Breast epithelium (tissue), 4 donors: ENCODE measurements around the gene NPB. TPM values are rescaled to one million over a fixed set of nuclear protein-coding genes. Genes with fewer than 3 reads are reported as not detected.

Experiments
- DNase-seq, 2 donors: peaks; one replicate each; pipeline ENCODE4 v3.0.0-alpha.2; 2019; ENCODE audit warnings: low spot score in 2 of 2
- H3K27ac ChIP-seq, 2 donors: fragments of 200-600 bp; sonication (generic) in 1 of 2; one replicate each; pipeline ENCODE4 v1.5.1; 2016 to 2019; ENCODE audit warnings: mild to moderate bottlenecking in 1 of 2
- H3K27me3 ChIP-seq, 2 donors: fragments of 200-600 bp; sonication (generic) in 1 of 2; one replicate each; pipeline versions ENCODE4 v1.5.1 to v1.6.0; 2017 to 2019; ENCODE audit warnings: control low read depth in 1 of 2, mild to moderate bottlenecking in 1 of 2
- H3K36me3 ChIP-seq: fragments of 200-600 bp; one replicate; pipeline ENCODE4 v1.5.1; 2019
- H3K4me1 ChIP-seq, 2 donors: fragments of 200-600 bp; sonication (generic); one replicate each; pipeline ENCODE4 v1.5.1; 2016 to 2019; ENCODE audit warnings: control low read depth in 1 of 2
- H3K4me3 ChIP-seq, 3 donors: fragments of 200-600 bp; sonication (generic); 1 replicate in 2 of 3; 2 replicates in 1 of 3; pipeline ENCODE4 v1.5.1; 2016 to 2019; ENCODE audit warnings: mild to moderate bottlenecking in 3 of 3, moderate library complexity in 2 of 3
- H3K9me3 ChIP-seq, 2 donors: fragments of 200-600 bp; sonication (generic) in 1 of 2; one replicate each; pipeline ENCODE4 v1.5.1; 2016 to 2019; ENCODE audit warnings: control low read depth in 1 of 2
- POLR2A ChIP-seq: fragments of 450-650 bp; IDR thresholded peaks from one replicate; pipeline ENCODE4 v1.6.1; 2016; ENCODE audit warnings: antibody characterized with exemption, mild to moderate bottlenecking, moderate library complexity
- POLR2AphosphoS5 ChIP-seq, 3 donors: sonication (generic); formaldehyde crosslinking; IDR thresholded peaks; one replicate each; pipeline ENCODE4 v1.6.1; 2017; ENCODE audit warnings: antibody characterized with exemption in 3 of 3
- intact Hi-C: fragments of 100-400 bp; cut with DNase I; formaldehyde crosslinking; loops from one replicate; pipeline ENCODE4 v1.15.1; 2023; ENCODE audit warnings: low total_unique reads
- total RNA-seq, 3 donors: library from RNA; depleted of rRNA; stranded (reverse); fragments of >200 nt; gene quantifications; one replicate each; pipeline ENCODE4 v1.1.0, GENCODE V29; 2016
- TF ChIP-seq, protein P1 (sequence below), 3 donors: fragments of 450-650 bp; IDR thresholded peaks; one replicate each; pipeline ENCODE4 v1.5.1; 2016 to 2017; ENCODE audit warnings: antibody characterized with exemption in 3 of 3, mild to moderate bottlenecking in 3 of 3, moderate library complexity in 3 of 3

The NPB gene
- total RNA-seq, 3 donors from 2014 or later = 2.0 TPM; not detected in 2

DNA sequence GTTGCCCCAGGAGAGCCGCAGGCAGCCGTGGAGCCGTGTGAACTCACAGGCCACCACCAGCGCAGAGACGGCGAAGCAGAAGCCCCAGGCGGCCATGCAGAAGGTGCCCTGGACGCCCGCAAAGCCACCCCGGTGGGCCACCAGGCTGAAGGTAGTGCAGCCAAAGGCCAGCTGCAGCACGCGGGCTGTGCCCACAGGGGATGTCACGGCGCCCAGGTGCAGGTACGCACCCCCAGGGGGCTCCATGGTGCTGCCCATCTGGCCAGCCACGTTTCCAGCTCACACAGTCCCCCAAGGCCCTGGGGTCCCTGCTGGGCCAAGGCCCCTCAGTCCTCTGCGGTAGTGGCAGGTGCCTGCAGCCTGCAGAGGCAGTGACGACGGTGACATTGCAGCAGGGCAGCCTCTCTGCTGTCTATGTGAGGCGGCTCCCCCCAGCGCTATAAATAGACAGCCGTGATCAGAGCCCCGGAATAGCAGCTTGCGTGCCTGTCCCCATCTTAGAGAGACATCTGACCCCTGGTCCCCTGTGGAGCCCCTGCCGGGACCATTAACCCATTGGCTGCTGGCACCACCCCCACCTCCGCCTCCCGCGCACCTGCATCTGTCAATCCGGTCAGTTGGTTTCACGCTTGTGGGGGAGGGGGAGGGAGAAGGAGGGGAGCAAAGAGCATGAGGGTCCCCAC lies 39.6 kb downstream of the NPB start:
- H3K27ac ChIP-seq = no peak overlapping the region
- H3K9me3 ChIP-seq = no peaks in the 10 kb centered on the region
- H3K4me1 ChIP-seq = peaks cover 0 to 5% of the 10 kb centered on the region in 2 donors
- H3K4me3 ChIP-seq = no peak overlapping the region
- H3K36me3 ChIP-seq = no peaks in the 10 kb centered on the region
- H3K27me3 ChIP-seq = no peaks in the 10 kb centered on the region
- intact Hi-C loops = no loop called here
- DNase-seq = no peak
- TF ChIP-seq, protein P1, sequence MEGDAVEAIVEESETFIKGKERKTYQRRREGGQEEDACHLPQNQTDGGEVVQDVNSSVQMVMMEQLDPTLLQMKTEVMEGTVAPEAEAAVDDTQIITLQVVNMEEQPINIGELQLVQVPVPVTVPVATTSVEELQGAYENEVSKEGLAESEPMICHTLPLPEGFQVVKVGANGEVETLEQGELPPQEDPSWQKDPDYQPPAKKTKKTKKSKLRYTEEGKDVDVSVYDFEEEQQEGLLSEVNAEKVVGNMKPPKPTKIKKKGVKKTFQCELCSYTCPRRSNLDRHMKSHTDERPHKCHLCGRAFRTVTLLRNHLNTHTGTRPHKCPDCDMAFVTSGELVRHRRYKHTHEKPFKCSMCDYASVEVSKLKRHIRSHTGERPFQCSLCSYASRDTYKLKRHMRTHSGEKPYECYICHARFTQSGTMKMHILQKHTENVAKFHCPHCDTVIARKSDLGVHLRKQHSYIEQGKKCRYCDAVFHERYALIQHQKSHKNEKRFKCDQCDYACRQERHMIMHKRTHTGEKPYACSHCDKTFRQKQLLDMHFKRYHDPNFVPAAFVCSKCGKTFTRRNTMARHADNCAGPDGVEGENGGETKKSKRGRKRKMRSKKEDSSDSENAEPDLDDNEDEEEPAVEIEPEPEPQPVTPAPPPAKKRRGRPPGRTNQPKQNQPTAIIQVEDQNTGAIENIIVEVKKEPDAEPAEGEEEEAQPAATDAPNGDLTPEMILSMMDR (IDR thresholded peaks at IDR 0.05) = no peak
- no peak for TF ChIP-seq POLR2AphosphoS5 (IDR thresholded peaks at IDR 0.05)

DNA sequence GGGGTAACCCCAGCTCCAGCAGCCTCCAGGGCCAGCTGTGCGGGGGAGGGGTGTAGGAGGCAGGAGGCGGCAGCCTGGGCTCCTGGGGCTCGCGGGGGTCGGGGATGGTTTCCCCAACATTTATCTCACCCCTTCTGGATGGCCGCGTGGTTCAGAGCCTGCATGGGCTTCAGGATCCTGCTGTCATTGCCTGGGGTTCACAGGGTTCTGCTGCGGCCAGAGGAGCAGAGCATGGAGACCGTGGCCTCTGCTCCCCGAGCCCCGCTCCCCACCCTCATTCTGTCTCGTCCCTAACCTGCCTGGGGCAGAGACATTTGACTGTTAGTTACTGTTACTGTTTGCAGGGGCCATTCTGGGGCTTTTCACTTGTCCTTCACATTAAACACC lies 40.1 kb downstream of the NPB start:
- intact Hi-C loops = no loop called here
- Histone ChIP-seq H3K4me1 (peaks cover 0 to 5% of the 10 kb centered on the region in 2 donors), H3K4me3 (no peak overlapping the region), H3K27ac (no peak overlapping the region), H3K9me3 (no peaks in the 10 kb centered on the region), H3K27me3 (no peaks in the 10 kb centered on the region), H3K36me3 (no peaks in the 10 kb centered on the region)
- no peak for DNase-seq
- TF ChIP-seq, protein P1 (IDR thresholded peaks at IDR 0.05) = no peak
- TF ChIP-seq POLR2AphosphoS5 (IDR thresholded peaks at IDR 0.05) = no peak
- no peak for TF ChIP-seq POLR2A

DNA sequence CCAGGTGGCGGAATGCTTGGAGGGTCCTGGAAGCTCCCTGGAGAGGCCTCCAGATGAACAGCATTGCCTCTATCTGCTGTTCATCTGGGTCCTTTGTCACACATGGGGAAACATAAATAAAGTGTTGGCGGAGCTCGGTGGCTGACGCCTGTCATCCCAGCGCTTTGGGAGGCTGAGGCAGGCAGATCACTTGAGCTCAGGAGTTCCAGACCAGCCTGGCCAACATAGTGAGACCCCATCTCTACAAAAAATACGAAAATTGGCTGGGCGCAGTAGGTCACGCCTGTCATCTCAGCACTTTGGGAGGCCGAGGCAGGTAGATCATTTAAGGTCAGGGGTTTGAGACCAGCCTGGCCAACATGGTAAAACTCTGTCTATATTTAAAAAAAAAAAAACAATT lies 42.8 kb downstream of the NPB start:
- peaks cover 0 to 2% of the 10 kb centered on the region in 2 donors for H3K4me1 ChIP-seq
- no peak for DNase-seq
- no peak overlapping the region for H3K4me3 ChIP-seq
- TF ChIP-seq, protein P1 (IDR thresholded peaks at IDR 0.05) = no peak
- TF ChIP-seq POLR2AphosphoS5 (IDR thresholded peaks at IDR 0.05) = no peak
- TF ChIP-seq POLR2A = no peak
- H3K27me3 ChIP-seq = no peaks in the 10 kb centered on the region
- no peaks in the 10 kb centered on the region for H3K9me3 ChIP-seq
- H3K27ac ChIP-seq = no peak overlapping the region
- intact Hi-C loops = loop anchor here (5.0 kb wide), 1 partner anchor 873 kb away; no protein-coding TSS in a partner anchor
- H3K36me3 ChIP-seq = no peaks in the 10 kb centered on the region

DNA sequence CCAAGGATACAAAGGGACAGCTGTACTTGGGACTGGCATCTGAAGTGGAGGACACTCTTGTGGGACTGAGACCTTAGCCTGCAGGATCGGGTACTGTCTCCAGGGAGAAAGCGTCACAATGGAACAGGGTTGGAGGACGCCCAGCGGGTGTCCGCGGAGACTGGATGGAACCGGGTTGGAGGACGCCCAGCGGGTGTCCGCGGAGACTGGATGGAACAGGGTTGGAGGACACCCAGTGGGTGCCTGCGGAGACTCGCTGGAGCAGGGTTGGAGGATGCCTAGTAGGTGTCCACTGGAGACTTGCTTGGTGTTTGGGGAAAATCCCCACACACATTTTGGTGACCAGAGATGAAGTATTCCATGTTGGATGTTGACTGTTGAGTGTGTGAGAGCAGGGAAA lies 45.2 kb downstream of the NPB start, which contains the start of gene MYADML2:
TSS of gene MYADML2 (minus strand) at position 45 of the 400 bp plus-strand sequence. CDS start 5,492 bp downstream, outside the sequence.
- no peaks in the 10 kb centered on the region for H3K9me3 ChIP-seq
- intact Hi-C loops = loop anchor here (5.0 kb wide), 1 partner anchor 875 kb away; no protein-coding TSS in a partner anchor
- H3K27ac ChIP-seq = no peak within 1 kb of the TSS
- no peaks in the 10 kb centered on the region for H3K4me1 ChIP-seq
- no peaks in the 10 kb centered on the region for H3K27me3 ChIP-seq
- DNase-seq = no peak
- no peaks in the 10 kb centered on the region for H3K36me3 ChIP-seq
- no peak for TF ChIP-seq POLR2A
- TF ChIP-seq POLR2AphosphoS5 (IDR thresholded peaks at IDR 0.05) = no peak
- TF ChIP-seq, protein P1 (IDR thresholded peaks at IDR 0.05) = no peak
- no peak within 1 kb of the TSS for H3K4me3 ChIP-seq

DNA sequence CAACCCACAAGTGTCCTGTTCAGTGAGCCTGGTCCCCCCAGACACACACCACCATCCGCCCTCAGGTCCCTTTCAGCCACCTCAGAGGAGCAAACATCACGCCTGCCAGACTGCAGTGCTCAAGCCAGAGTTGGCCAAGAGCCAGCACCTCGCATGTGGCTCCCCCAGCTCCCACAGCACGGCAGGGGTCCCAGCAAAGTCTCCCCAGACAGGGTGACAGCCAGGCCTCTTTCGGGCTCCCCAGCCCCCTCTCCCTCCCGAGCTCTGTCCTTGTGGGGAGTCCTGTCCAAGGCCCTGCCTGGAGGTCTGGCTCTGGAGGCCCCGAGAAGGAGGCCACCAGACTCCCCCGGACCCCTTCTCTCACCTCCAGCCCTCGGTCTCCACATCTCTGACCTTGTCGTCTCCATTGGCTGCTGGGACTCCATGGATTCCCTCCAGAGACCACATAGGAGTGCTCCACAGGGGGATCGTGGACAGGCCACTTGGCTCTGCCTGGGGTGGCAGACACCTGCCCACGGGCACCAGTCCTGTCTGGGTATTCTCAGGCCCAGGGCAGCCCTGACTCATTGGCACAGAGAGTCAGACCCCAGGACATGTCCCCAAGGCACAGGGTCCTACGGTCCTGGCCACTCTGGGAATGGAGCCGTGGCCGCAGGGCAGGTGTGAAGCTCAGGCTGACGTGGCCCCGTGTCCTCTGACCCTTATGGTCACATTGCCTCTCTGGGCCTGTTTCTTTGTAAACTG lies 46.8 kb downstream of the NPB start:
- Histone ChIP-seq H3K36me3 (no peaks in the 10 kb centered on the region), H3K27me3 (no peaks in the 10 kb centered on the region), H3K4me1 (no peaks in the 10 kb centered on the region), H3K9me3 (no peaks in the 10 kb centered on the region), H3K4me3 (no peak overlapping the region), H3K27ac (no peak overlapping the region)
- intact Hi-C loops = loop anchor here (5.0 kb wide), 1 partner anchor 877 kb away; no protein-coding TSS in a partner anchor
- TF ChIP-seq POLR2AphosphoS5 (IDR thresholded peaks at IDR 0.05) (no peak), POLR2A (no peak)
- TF ChIP-seq, protein P1 (IDR thresholded peaks at IDR 0.05) = no peak
- DNase-seq = no peak
